Lung (tissue), 16 donors: Measurements from ENCODE around the gene DLX5. TPM values are rescaled to one million over a fixed set of nuclear protein-coding genes. Genes with fewer than 3 reads are reported as not detected.
A peak's percentile ranks its signal among the peaks of the same experiment; 100 is the strongest.
"Not testable (repeated sequence)": the region's sequence is repeated elsewhere in the genome, so short reads cannot be mapped to it uniquely, and the experiment has no call there.

Experiments used
- ATAC-seq: fragments of 200-7000 bp; cut with Tn5 transposase; one replicate; pipeline ENCODE4 v1.9.1; 2020; ENCODE audit warnings: moderate number of reproducible peaks; ENCODE audit not compliant: insufficient read depth, low FRiP score
- DNase-seq, 3 donors: peaks; one replicate each; pipeline ENCODE4 v3.0.0-alpha.2; 2013 to 2017
- H3K27ac ChIP-seq, 2 donors: one replicate each; pipeline ENCODE4 v1.5.1; 2013; ENCODE audit warnings: mild to moderate bottlenecking in 2 of 2, moderate library complexity in 2 of 2, control low read depth in 1 of 2, inconsistent platforms in 1 of 2, low read depth in 1 of 2, low read length in 1 of 2
- H3K27me3 ChIP-seq, 3 donors: one replicate each; pipeline ENCODE4 v1.5.1; 2013; ENCODE audit warnings: low read length in 2 of 3; ENCODE audit not compliant: control insufficient read depth in 3 of 3, insufficient read depth in 3 of 3
- H3K36me3 ChIP-seq, 4 donors: one replicate each; pipeline ENCODE4 v1.5.1; 2013; ENCODE audit warnings: low read length in 4 of 4, mild to moderate bottlenecking in 1 of 4, moderate library complexity in 1 of 4; ENCODE audit not compliant: control insufficient read depth in 4 of 4, insufficient read depth in 4 of 4
- H3K4me1 ChIP-seq, 5 donors: one replicate each; pipeline ENCODE4 v1.5.1; 2013; ENCODE audit warnings: low read length in 5 of 5, mild to moderate bottlenecking in 2 of 5, moderate library complexity in 1 of 5; ENCODE audit not compliant: control insufficient read depth in 5 of 5, insufficient read depth in 5 of 5
- H3K4me3 ChIP-seq: one replicate; pipeline ENCODE4 v1.5.1; 2013; ENCODE audit warnings: mild to moderate bottlenecking, control low read depth, moderate library complexity
- H3K9ac ChIP-seq, 2 donors: one replicate each; pipeline ENCODE4 v1.5.1; 2013; ENCODE audit warnings: low read length in 2 of 2, control low read depth in 1 of 2; ENCODE audit not compliant: insufficient read depth in 1 of 2
- H3K9me3 ChIP-seq, 4 donors: one replicate each; pipeline ENCODE4 v1.5.1; 2013; ENCODE audit warnings: low read length in 3 of 4, mild to moderate bottlenecking in 1 of 4, moderate library complexity in 1 of 4; ENCODE audit not compliant: control insufficient read depth in 4 of 4, insufficient read depth in 3 of 4
- WGBS, 2 donors: extraction: QIAGEN DNeasy Blood & Tissue Kit; methylation state at CpG; one replicate each; pipeline ENCODE4 v1.1.7; 2013; 5-methylcytosine and 5-hydroxymethylcytosine counted together
- long read RNA-seq, 5 donors: transcript quantifications; one replicate each; lab custom pipeline, GENCODE V29; 2026
- polyA plus RNA-seq, 2 donors: library from polyadenylated mRNA; stranded (reverse); fragments of 200-250 nt; gene quantifications; one replicate each; pipeline ENCODE4 v1.2.1, GENCODE V29; 2013
- total RNA-seq, 2 donors: library from RNA; depleted of rRNA in 1 of 2; stranded (reverse); fragments of >200 nt in 1 of 2; gene quantifications; one replicate each; pipeline ENCODE4 v1.2.1, GENCODE V29; 2014 to 2021
- TF ChIP-seq, protein P1 (sequence below): IDR thresholded peaks from 2 replicates; pipeline ENCODE4 v1.5.1; 2012; ENCODE audit warnings: mild to moderate bottlenecking; ENCODE audit errors: control extremely low read depth, extremely low read depth
- donor health status: control.
- donor health status: control.
- donor health status: Bipolar disorder and iron deficiency.
- donor health status: healthy.
- donor health status: DM: yes; HTN: yes; CAD: no.

Gene DLX5
- total RNA-seq (1 to 10 TPM in 1 of 2 donors, under 1 TPM in 1; 0.18 to 1.1 TPM), polyA plus RNA-seq (under 1 TPM in 1 of 2 donors, not detected in 1; 0.22 TPM)
- long read RNA-seq, donor 1, partial matches to known transcripts, result 0 of 1 reads
- long read RNA-seq, donor 1, other reads (novel, unspliced or antisense), result 0 of 1 reads
- long read RNA-seq, donor 2, result 0 reads
- long read RNA-seq, donor 3, partial matches to known transcripts, result 0 of 2 reads
- long read RNA-seq, donor 3, other reads (novel, unspliced or antisense), result 0 of 2 reads
- long read RNA-seq, donor 4, result 0 reads
- long read RNA-seq, donor 5, transcript DLX5-201 (3 exons, 1,422 nt), result major isoform, 6 of 9 reads
- long read RNA-seq, donor 5, partial matches to known transcripts, result 0 of 9 reads
- long read RNA-seq, donor 5, other reads (novel, unspliced or antisense), result 0 of 9 reads

GRCh38 chr7:97024209-97025129 lies at the start of gene DLX5:
TSS of gene DLX5 (minus strand) at chr7:97024831. CDS start at chr7:97024623, 208 bp downstream.
- Histone ChIP-seq H3K9me3 (peaks cover 0 to 11% (median 0%) of the 10 kb centered on the region in 4 donors), H3K27ac (no peak within 1 kb of the TSS), H3K9ac (peak within 1 kb of the TSS in 1 of 2 donors; percentile 16), H3K4me3 (no peak within 1 kb of the TSS), H3K36me3 (peaks cover 0 to 19% (median 0%) of the 10 kb centered on the region in 4 donors), H3K27me3 (peaks cover 4 to 82% (median 55%) of the 10 kb centered on the region in 3 donors), H3K4me1 (peaks cover 0 to 24% (median 7%) of the 10 kb centered on the region in 5 donors)
- DNase-seq (peak; percentile 83 to 92 (median 87)), ATAC-seq (no peak)
- whole genome bisulfite sequencing, 2 donors, result 3 to 4% methylated on average over 60 of the region's 60 CpGs
- TF ChIP-seq, protein P1, sequence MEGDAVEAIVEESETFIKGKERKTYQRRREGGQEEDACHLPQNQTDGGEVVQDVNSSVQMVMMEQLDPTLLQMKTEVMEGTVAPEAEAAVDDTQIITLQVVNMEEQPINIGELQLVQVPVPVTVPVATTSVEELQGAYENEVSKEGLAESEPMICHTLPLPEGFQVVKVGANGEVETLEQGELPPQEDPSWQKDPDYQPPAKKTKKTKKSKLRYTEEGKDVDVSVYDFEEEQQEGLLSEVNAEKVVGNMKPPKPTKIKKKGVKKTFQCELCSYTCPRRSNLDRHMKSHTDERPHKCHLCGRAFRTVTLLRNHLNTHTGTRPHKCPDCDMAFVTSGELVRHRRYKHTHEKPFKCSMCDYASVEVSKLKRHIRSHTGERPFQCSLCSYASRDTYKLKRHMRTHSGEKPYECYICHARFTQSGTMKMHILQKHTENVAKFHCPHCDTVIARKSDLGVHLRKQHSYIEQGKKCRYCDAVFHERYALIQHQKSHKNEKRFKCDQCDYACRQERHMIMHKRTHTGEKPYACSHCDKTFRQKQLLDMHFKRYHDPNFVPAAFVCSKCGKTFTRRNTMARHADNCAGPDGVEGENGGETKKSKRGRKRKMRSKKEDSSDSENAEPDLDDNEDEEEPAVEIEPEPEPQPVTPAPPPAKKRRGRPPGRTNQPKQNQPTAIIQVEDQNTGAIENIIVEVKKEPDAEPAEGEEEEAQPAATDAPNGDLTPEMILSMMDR, result no peak

DNA sequence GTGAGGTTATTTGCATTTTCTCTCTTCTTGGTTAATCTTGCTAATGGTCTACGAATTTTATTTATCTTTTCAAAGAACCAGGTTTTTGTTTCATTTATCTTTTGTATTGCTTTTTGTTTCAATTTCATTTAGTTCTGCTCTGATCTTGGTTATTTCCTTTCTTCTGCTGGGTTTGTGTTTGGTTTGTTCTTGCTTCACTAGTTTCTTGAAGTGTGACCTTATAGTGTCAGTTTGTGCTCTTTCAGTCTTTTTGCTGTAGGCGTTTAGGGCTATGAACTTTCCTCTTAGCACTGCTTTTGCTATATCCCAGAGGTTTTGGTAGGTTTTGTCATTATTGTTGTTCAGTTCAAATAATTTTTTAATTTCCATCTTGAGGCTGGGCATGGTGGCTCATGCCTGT lies 47.4 kb upstream of the DLX5 start:
- not testable (repeated sequence) for H3K27me3 ChIP-seq, ATAC-seq
- WGBS, 2 donors, result 62 to 78% methylated on average over 2 of the region's 2 CpGs

DNA sequence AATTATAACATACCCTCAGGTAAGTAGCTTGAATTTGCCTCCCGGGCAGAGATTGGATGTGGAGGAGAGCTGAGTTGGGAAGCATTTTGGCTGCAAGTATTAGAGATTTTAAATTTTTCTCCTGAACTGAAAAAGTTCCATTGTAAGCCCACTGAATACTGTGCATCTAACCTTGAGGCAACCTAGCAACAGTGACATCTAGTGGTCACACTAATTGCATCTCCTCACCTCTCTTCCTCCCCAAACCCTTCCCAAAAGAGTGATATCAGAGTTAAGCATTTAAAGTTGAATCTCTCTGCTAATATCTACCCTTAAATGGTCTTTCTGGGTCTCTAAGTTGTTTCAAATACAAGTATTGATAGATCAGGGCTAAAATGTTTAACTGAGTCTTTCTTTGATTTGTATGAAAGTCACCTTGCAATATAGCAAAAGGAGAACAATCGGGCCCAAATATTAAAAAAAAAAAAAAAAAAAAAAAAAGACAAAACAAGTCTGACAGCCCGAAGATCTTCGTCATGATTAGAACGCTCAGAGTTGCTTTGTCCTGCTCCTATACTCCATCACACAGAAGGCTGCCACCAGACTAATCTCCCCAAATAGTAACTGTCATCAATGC lies 40.4 kb upstream of the DLX5 start:
- Histone ChIP-seq H3K4me3 (no peak overlapping the region), H3K36me3 (no peaks in the 10 kb centered on the region), H3K27ac (no peak overlapping the region), H3K9ac (no peak overlapping the region), H3K9me3 (no peaks in the 10 kb centered on the region), H3K27me3 (peaks cover 0 to 6% (median 0%) of the 10 kb centered on the region in 3 donors), H3K4me1 (no peaks in the 10 kb centered on the region)
- WGBS, 2 donors, result 49 to 53% methylated on average over 5 of the region's 5 CpGs
- TF ChIP-seq, protein P1, result peak; percentile 31
- no peak for ATAC-seq
- DNase-seq, result peak; percentile 20 to 73 (median 62)

More for the DNA sequence above, 47.4 kb upstream of the DLX5 start:
- DNase-seq, H3K36me3 ChIP-seq, H3K4me1 ChIP-seq, H3K27ac ChIP-seq, H3K9ac ChIP-seq, H3K4me3 ChIP-seq, H3K9me3 ChIP-seq: not testable (repeated sequence)
